Tibial nerve (tissue), 4 donors: ENCODE data around the gene DCXR.

Experiments
- CTCF ChIP-seq, 5 experiments: fragments of 200-600 bp in 3 of 5; fragments of 450-650 bp in 2 of 5; sonication (generic) in 3 of 5; IDR thresholded peaks; one replicate each; pipeline ENCODE4 v1.5.1; 2016 to 2019; ENCODE audit warnings: antibody characterized with exemption in 5 of 5, mild to moderate bottlenecking in 3 of 5, moderate library complexity in 2 of 5
- EP300 ChIP-seq, 2 donors: sonication (generic); formaldehyde crosslinking; IDR thresholded peaks; one replicate each; pipeline ENCODE4 v1.6.1; 2017; ENCODE audit warnings: antibody characterized with exemption in 2 of 2, mild to moderate bottlenecking in 1 of 2
- POLR2A ChIP-seq, 2 donors: fragments of 450-650 bp; IDR thresholded peaks; one replicate each; pipeline ENCODE4 v1.6.1; 2017; ENCODE audit warnings: antibody characterized with exemption in 2 of 2, mild to moderate bottlenecking in 2 of 2, moderate library complexity in 2 of 2

DNA sequence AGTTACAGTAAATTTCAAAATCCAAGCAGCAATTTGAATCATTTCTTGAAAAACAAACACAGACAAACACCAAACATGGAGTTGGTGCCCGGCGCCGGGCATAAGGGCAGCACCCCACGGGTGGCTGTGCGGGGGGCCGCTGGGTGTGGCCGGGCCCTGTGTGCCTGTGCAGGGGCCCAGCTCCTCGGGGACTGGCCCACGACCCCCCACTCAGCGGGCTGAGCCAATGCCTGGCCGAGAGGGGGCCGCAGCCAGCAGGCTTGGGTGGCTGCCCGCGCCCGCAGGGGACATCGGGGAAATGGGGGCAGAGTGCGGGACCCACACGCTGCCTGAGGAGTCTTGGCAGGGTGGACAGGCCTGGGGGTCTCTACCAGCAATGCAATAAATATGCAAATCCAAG is 40.9 kb upstream of the DCXR start:
- no peak for TF ChIP-seq CTCF (IDR thresholded peaks at IDR 0.05)
- no peak for TF ChIP-seq POLR2A (IDR thresholded peaks at IDR 0.05)
- TF ChIP-seq EP300 (IDR thresholded peaks at IDR 0.05) = no peak
